Measurements from ENCODE around the gene USP5. TPM values are rescaled to one million over a fixed set of nuclear protein-coding genes. Genes with fewer than 3 reads are reported as not detected.

Gene USP5
- total RNA-seq, 4 donors from 2014 or later, result 41.0 to 94.1 (median 47.1) TPM

GRCh38 chr12:6816598-6816997 is 35.4 kb upstream of the USP5 start:
- Histone ChIP-seq H3K4me3 (no peak overlapping the region), H3K27me3 (no peaks in the 10 kb centered on the region), H3K27ac (no peak overlapping the region), H3K36me3 (no peaks in the 10 kb centered on the region), H3K4me1 (no peaks in the 10 kb centered on the region), H3K9me3 (no peaks in the 10 kb centered on the region)
- TF ChIP-seq CTCF (IDR thresholded peaks at IDR 0.05), result no peak
- no peak for TF ChIP-seq POLR2A (IDR thresholded peaks at IDR 0.05)
- DNase-seq, result no peak

- no peaks in the 10 kb centered on the region for H3K9me3 ChIP-seq
- no peak overlapping the region for H3K27ac ChIP-seq
- H3K4me1 ChIP-seq, result no peaks in the 10 kb centered on the region
- H3K4me3 ChIP-seq, result no peak overlapping the region
- no peaks in the 10 kb centered on the region for H3K36me3 ChIP-seq
- TF ChIP-seq CTCF (IDR thresholded peaks at IDR 0.05) (no peak), POLR2A (IDR thresholded peaks at IDR 0.05) (no peak)
- no peaks in the 10 kb centered on the region for H3K27me3 ChIP-seq
- DNase-seq, result no peak
Measured at GRCh38 chr12:6817098-6817497, 34.9 kb upstream of the USP5 start.

GRCh38 chr12:6817662-6818157 is 34.2 kb upstream of the USP5 start:
- no peak for DNase-seq
- H3K36me3 ChIP-seq, result no peaks in the 10 kb centered on the region
- no peak for TF ChIP-seq POLR2A (IDR thresholded peaks at IDR 0.05)
- TF ChIP-seq CTCF (IDR thresholded peaks at IDR 0.05), result no peak
- no peaks in the 10 kb centered on the region for H3K9me3 ChIP-seq
- no peak overlapping the region for H3K27ac ChIP-seq
- H3K4me3 ChIP-seq, result no peak overlapping the region
- H3K4me1 ChIP-seq, result no peaks in the 10 kb centered on the region
- H3K27me3 ChIP-seq, result no peaks in the 10 kb centered on the region

GRCh38 chr12:6818222-6818621 is 33.7 kb upstream of the USP5 start:
- no peaks in the 10 kb centered on the region for H3K27me3 ChIP-seq
- H3K9me3 ChIP-seq, result no peaks in the 10 kb centered on the region
- H3K4me1 ChIP-seq, result no peaks in the 10 kb centered on the region
- H3K4me3 ChIP-seq, result no peak overlapping the region
- peak in 1 of 3 donors; percentile 54 for DNase-seq
- H3K36me3 ChIP-seq, result no peaks in the 10 kb centered on the region
- TF ChIP-seq POLR2A (IDR thresholded peaks at IDR 0.05), result no peak
- no peak for TF ChIP-seq CTCF (IDR thresholded peaks at IDR 0.05)
- H3K27ac ChIP-seq, result no peak overlapping the region

- no peak for DNase-seq
- no peak overlapping the region for H3K27ac ChIP-seq
- no peak overlapping the region for H3K4me3 ChIP-seq
- no peaks in the 10 kb centered on the region for H3K36me3 ChIP-seq
- H3K27me3 ChIP-seq, result no peaks in the 10 kb centered on the region
- TF ChIP-seq POLR2A (IDR thresholded peaks at IDR 0.05), result no peak
- no peaks in the 10 kb centered on the region for H3K9me3 ChIP-seq
- no peaks in the 10 kb centered on the region for H3K4me1 ChIP-seq
Measured at GRCh38 chr12:6818645-6819044, 33.3 kb upstream of the USP5 start.

GRCh38 chr12:6819106-6820030 is 32.6 kb upstream of the USP5 start:
- Histone ChIP-seq H3K27me3 (no peaks in the 10 kb centered on the region), H3K27ac (no peak overlapping the region), H3K36me3 (no peaks in the 10 kb centered on the region), H3K9me3 (no peaks in the 10 kb centered on the region), H3K4me3 (no peak overlapping the region), H3K4me1 (no peaks in the 10 kb centered on the region)
- no peak for DNase-seq
- TF ChIP-seq CTCF (IDR thresholded peaks at IDR 0.05), result no peak
- no peak for TF ChIP-seq POLR2A (IDR thresholded peaks at IDR 0.05)

All from Peyer's patch (tissue), 4 donors.